HG03457 (cell line): Measurements from ENCODE around the gene CIZ1.
A peak's percentile ranks its signal among the peaks of the same experiment; 100 is the strongest.

Experiments used
- ATAC-seq: cut with Tn5 transposase; IDR thresholded peaks from one replicate; pipeline ENCODE4 v1.9.1; 2021; ENCODE audit warnings: moderate number of reproducible peaks; ENCODE audit not compliant: unreplicated experiment

Gene CIZ1

GRCh38 chr9:128127990-128128835, 63.2 kb downstream of the CIZ1 start:
- ATAC-seq, result peak; percentile 46

GRCh38 chr9:128127568-128127989, 63.8 kb downstream of the CIZ1 start, which contains the start of gene PTGES2:
Gene PTGES2, minus strand, starts transcription at chr9:128127729. Its CDS starts 12 bp downstream, at chr9:128127717.
- peak; percentile 37 for ATAC-seq

- no peak for ATAC-seq
Observed at GRCh38 chr9:128125580-128126354, 65.6 kb downstream of the CIZ1 start.

GRCh38 chr9:128124873-128125579, 66.3 kb downstream of the CIZ1 start:
- no peak for ATAC-seq

- no peak for ATAC-seq
Observed at GRCh38 chr9:128124451-128124850, 66.9 kb downstream of the CIZ1 start.

- no peak for ATAC-seq
Observed at GRCh38 chr9:128123451-128124080, 67.8 kb downstream of the CIZ1 start.

GRCh38 chr9:128122809-128123175, 68.6 kb downstream of the CIZ1 start:
- no peak for ATAC-seq

GRCh38 chr9:128121924-128122808, 69.2 kb downstream of the CIZ1 start:
- no peak for ATAC-seq

- ATAC-seq, result no peak
Observed at GRCh38 chr9:128121466-128121810, 69.9 kb downstream of the CIZ1 start.

GRCh38 chr9:128120741-128121465, 70.5 kb downstream of the CIZ1 start:
- ATAC-seq, result no peak

- no peak for ATAC-seq
Observed at GRCh38 chr9:128120061-128120740, 71.2 kb downstream of the CIZ1 start.

- ATAC-seq, result no peak
Observed at GRCh38 chr9:128118971-128119665, 72.3 kb downstream of the CIZ1 start.

GRCh38 chr9:128118472-128118857, 72.9 kb downstream of the CIZ1 start:
- ATAC-seq, result no peak

- ATAC-seq, result no peak
Observed at GRCh38 chr9:128117613-128118471, 73.5 kb downstream of the CIZ1 start.

- no peak for ATAC-seq
Observed at GRCh38 chr9:128116104-128117083, 75.0 kb downstream of the CIZ1 start.
